ENCODE data around the gene SPPL2B.

GRCh38 chr19:2381148-2381820 is 52.8 kb downstream of the SPPL2B start:
- TF ChIP-seq EZH2 (IDR thresholded peaks at IDR 0.05; ENCODE audit: low read depth, unreplicated experiment) = no peak
- TF ChIP-seq CREB1 (CRISPR knock-in tag; IDR thresholded peaks at IDR 0.05; ENCODE audit: low read depth) = no peak
- TF ChIP-seq POLR2AphosphoS5 (IDR thresholded peaks at IDR 0.05; ENCODE audit: low read depth) = no peak
- no peak for TF ChIP-seq CTCF (conservative IDR thresholded peaks at IDR 0.05; ENCODE audit: low read depth in 2 of 2)
- no peak for TF ChIP-seq NANOG (IDR thresholded peaks at IDR 0.05; ENCODE audit: borderline replicate concordance)
- no peak for TF ChIP-seq EZH2phosphoT487 (IDR thresholded peaks at IDR 0.05; ENCODE audit: unreplicated experiment)
- TF ChIP-seq REST (IDR thresholded peaks at IDR 0.05; ENCODE audit: unreplicated experiment) = no peak
- no peak for TF ChIP-seq ZNF114 (CRISPR knock-in tag; IDR thresholded peaks at IDR 0.05)
- TF ChIP-seq ETS1 (IDR thresholded peaks at IDR 0.05) = no peak
- TF ChIP-seq JUNB (IDR thresholded peaks at IDR 0.05; ENCODE audit: unreplicated experiment) = no peak
